GM21786 (cell line): ENCODE measurements around the gene FUT8.

ENCODE experiments used
- ATAC-seq: cut with Tn5 transposase; IDR thresholded peaks from one replicate; pipeline ENCODE4 v1.9.1; 2021; ENCODE audit not compliant: unreplicated experiment

Gene FUT8

DNA sequence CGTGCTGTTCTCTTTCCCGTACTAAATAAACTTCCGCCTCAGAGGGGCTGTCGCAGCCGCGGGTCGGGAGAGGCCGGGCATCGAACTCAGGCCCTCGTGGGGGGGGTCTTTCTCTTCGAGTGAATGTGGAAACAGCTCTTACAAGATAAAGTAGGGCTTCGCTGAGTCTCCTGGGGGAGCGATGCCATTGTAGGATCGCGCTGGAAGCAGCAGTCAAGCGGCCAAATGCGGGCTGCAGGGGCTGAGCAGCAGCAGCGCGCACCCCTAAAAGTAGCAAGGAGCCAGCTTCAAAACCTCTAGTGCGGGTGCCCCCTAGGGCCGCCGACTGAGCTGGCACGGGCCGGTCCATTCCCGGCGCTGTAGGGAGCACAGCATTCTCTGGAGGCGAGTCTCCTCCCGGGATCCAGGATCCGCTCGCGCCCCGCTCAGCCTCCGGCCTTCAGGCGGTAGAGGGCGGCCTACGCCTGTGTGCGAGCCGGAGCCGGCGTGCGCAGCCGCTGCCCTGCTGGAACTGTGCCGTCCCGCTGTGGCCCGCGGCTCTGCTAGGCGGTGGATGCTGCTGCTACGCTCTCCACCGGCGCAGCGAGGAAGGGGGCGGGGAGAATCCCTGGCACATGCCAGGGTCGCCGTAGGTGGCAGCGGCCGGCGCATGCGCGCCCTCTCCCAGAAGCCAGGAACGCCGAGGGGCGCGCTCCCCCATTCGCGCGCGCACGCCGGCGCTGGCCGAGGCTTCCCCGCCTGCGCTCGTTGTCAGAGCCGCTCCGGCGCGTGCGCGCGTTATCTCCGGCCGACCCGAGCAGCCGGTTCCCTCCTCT lies at the start of gene FUT8:
FUT8 (plus strand) TSS at position 699 of the 815 bp plus-strand sequence. CDS start 148,834 bp downstream, outside the sequence.
- ATAC-seq, result peak; percentile 68

DNA sequence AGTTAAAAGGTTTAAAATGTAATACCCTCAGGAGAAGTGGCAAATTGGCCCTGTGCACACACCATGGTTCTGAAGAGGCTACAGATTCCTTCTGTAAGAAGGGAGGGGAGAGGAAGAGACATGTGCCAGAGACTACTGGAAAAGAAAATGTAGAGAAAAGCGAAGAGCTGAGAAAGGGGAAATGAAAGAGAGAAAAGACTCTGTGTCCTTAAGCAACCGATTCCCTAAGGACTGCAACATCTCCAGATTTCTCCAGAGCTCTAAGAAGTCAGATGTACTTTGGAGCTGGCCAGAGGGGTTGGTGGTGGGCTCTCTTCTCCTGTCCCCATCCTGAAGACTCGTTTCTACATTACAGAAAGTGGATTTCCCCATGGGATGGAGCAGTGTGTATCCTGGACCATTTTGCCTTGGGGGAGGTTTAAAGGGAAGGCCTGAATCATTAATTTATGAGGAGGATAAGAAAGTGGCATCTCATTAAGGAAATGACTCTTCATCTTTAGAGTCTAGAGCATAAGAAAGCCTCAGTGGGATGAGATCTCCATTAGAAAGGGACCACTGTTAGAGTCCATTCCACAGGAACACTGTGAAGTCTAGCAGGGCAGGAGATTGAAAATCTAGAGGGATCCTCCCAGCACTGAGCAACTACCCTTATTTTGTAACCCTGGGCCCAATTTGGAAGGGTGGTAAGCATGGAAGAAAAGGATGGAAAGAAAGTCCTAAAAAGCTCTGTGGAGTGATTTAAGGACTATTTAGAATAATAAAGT lies 45.5 kb upstream of the FUT8 start:
- no peak for ATAC-seq

DNA sequence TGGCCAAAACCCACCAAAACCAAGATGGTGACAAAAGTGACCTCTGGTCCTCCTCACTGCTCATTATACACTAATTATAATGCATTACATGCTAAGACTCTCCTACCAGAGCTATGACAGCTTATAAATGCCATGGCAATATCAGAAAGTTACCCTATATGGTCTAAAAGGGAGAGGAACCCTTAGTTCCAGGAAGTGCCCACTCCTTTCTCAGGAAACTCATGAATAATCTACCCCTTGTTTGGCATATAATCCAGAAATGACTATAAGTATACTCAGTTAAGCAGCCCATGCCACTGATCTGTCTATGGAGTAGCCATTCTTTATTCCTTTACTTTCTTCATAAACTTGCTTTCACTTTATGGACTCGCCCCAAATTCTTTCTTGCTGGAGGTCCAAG lies 43.0 kb upstream of the FUT8 start:
- no peak for ATAC-seq

DNA sequence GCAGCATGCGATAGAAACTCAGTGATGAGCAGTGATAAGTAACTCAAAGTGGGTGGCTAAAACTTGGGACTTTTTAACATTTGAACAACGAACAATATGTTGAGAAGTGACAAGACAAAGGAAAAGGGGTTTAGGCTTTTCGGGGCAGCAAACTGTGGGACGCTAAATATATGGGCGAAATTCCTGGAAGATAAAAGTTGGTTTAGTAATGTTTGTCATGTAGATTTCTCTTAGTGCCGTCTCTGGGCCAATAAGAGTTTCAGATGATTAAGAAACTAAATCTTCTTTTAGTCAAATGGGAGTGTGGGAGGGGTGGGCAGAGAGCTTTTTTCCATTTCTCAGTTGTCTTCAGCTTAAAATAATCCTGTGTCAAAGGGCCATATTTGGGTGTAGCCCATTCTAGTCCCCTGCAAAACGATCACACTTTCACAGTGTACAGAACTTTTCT lies 41.7 kb upstream of the FUT8 start:
- ATAC-seq, result no peak

DNA sequence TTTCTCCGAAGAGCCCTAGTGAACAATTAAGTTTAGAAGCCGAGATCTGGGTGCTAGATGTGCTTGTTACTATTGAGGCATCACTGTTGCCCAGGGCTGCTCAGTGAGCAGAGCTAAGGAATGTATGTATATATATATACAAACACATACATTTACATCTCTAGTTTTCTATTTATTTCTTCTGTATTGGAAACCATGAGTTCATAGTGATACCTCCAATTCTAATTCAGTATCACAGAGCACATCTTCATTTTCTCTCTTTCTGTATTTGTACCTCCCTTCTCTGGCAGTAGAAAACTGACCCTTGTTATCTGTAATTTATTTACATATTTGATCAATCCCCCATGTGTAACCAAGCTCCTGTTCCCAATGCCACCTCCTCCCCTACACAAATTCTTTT lies 40.7 kb upstream of the FUT8 start:
- no peak for ATAC-seq

DNA sequence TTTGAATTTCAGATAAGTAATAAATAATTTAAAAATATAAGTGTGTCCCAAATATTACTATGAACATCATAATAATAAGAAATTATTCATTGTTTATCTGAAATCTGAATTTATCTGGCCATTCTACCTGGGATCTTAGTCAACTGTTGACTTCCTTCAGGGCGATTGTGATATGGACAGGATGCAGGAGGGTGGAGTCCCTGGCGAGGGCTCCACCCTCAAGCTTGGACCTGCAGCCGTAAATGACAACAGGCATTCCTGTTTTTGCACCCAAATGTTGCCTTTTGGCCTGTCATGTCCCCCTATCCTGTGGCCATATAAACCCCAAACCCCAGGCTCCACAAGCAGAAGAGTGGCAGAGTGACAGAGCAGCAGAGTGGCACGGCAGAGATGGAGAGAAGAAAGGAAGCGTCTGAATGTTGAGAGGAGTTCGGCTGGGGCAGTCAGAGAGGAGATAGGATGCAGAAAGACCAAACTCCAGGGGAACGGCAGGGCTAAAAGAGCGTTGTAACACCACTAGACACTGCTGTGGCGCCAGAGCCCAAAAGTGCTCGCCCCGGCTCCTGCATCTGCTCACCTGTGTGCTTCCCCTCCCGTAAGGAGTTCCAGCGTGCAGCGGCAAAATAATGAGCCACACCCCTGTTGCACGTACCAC lies 39.4 kb upstream of the FUT8 start:
- no peak for ATAC-seq

DNA sequence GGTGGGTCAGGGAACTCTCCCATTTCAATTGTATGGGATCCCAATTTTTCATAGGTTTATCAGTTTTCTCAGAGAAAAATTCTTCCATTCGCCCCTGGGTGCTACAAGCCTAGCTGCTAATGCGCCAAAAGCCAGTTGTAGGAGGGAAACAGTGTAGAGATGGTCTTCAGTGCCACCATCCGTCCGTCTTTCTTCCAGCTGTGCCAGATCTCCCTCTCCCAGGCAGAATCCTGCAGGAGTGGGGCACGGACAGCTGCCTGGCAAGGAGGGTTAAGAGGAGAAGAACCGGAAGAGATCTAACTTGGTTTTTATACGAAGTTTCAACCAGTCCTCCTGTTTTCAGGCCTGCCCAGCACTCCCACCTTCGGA lies 38.9 kb upstream of the FUT8 start:
- ATAC-seq, result no peak

DNA sequence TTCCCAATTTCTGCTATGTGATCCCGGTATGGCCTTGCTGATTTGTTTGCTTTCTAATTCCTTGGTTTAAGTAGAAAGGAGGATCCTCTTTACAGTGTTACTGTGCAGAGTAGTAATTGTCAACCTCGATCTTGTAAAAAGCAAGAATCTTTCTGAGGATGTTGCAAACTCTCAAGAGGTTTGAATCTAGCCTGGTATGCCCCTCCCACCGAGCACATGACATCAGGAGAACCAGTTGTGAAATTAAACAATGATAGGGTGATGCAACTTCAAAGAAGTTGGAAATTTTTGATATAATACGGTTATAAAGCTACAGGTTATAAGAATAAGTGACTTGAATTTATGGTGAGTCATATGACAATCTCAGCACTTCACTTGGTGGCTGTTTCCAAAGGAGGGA lies 35.0 kb upstream of the FUT8 start:
- no peak for ATAC-seq

DNA sequence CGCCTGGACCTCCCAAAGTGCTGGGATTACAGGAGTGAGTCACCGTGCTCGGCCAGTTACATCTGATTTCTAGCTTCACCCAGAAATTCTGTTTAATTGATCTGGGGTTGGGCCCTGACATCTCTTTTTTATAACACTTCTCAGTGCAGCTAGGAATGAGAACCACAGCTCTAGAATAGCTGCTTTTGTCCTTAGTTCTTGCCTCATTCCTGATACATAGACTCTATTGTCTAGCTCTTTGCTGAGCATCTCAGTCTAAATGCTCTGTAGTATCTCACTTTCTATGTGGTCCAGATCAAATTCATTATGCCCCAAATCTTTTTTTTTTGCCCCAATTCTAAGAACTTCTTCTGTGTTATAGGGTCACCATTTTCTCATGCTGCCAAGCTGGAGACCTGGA lies 29.9 kb upstream of the FUT8 start:
- no peak for ATAC-seq

DNA sequence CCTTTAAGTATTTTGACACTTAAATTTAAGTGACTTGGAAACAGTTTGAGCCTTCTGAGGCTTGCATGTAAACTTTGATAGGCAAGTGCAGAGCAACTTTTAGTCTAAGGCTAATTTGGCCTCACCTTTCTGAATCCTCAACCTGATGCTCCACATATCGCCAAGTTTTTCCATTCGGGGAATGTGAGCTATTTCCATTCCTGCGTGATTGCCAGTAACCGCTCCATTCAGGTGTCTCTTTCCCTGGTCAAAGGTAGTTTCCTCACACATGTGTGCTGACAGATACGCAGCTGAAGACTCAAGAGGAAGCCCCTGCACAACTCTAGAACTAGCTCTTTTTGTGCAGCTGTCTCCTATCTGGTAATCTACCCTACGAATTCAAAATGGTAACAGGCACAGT lies 25.4 kb upstream of the FUT8 start:
- no peak for ATAC-seq

DNA sequence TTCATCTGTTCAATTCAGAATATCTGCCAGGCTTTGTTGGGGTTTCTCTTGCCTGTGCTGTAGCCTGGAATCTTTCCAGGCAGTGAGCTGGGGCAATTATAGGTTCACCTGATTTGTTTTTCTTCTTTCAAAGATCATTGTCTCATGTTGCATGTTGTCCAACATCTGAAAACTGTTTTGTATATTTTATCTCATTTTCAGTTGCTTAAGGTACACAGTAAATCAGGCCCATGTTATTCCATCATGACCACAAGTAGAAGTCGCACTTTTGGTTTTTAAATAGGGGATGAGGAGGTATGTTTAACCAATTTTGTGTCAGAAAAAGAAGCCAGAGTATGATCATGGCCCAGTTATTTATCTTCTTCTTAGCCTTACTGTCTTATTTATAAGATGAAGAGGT lies 24.9 kb upstream of the FUT8 start:
- no peak for ATAC-seq

DNA sequence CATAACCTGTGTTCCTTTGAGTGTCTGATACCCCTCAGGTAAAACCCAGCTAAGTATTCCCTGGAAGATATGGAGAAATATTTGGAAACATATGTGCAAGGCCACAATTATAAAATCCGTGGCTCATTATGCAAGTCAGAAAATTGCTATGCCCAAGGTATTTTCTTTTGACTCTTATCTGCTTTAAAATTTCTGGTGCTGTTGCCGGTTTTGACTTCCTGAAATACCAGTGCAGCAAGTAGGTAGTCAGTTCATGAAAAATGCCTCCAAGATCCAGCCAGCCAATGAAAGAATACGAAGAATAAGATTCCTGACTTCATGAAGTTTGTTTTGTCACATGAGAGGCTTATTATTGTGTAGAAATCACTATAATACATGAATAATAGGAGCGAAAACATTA lies 20.2 kb upstream of the FUT8 start:
- no peak for ATAC-seq

DNA sequence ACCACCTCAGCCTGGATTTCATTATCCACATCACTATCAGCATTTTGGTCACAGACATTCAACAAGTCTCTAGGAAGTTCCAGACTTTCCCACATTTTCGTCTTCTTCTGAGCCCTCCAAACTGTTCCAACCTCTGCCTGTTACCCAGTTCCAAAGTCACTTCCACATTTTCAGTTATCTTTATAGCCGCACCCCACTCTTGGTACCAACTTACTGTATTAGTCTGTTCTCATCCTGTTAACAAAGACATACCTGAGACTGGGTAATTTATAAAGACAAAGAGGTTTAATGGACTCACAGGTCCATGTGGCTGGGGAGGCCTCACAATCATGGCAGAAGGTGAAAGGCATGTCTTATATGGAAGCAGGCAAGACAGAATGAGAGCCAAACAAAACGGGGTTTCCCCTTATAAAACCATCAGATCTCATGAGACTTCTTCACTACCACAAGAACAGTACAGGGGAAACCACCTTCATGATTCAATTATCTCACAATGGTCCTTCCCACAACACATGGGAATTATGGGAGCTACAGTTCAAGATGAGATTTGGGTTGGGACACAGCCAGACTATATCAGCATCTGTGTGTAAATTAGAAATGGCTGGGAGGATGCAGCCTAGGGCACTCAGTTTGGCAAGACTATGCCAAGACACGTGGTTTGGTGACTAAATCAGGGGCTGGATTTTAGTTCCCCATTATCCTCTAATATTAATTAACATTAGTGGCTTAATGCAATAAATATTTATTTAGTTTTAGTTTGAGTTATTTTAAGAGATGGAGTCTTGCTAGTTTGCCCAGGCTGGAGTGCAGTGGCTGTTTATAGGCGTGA lies 16.2 kb upstream of the FUT8 start:
- no peak for ATAC-seq

DNA sequence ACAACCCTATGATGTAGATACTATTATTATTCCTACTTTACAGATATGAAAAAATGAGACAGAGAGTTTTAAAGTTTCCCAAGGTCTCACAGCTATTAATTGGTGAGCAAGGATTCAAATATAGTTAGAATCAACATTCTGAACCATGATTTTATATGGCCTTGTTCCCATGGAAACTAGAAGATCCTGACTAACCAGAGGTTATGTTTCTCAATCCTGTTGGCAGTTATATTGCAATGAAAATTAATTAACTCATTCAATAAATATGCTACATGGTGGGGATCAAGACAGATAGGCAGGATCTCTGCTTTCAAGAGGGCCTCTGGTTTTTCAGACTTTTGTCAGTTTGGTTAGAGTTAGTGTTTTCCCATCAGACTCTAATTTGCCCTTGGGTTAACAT lies 9.3 kb upstream of the FUT8 start:
- ATAC-seq, result no peak

DNA sequence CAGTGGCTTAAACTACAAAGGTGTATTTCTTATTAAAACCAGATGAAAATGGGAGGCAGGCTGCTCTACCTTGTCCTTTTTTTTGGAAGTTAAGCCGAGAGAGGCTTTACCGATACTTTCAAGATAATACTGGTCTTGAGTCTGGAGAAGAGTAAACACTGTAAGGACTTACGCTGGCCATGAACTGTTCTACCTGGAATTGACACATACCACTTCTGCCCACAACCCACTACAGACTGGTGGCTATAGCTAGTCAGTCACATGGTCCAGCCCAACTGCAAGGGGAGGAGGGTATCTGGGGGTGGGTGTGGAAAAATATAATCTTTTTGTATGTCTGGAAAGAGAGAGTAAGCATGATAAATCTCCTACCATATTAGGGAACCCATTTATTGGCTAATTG lies 4.4 kb upstream of the FUT8 start:
- ATAC-seq, result no peak

DNA sequence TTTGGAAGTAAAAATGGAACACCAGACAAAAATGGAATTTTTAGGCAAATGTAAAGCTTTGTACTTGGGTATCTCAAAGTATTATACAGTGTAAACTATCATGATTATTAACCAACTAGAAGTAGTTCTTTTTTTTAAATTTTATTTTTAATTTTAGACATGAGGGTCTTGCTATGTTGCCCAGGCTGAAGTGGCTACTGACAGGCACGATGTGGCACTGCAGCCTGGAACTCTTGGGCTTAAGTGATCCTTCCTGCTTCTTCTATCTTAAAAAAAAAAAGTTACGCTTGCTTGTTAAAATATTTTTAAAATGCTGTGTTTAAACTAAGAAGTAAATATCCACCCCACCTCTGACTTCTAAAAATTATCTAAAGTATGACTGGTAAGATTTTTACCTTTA lies 1.9 kb upstream of the FUT8 start:
- no peak for ATAC-seq

DNA sequence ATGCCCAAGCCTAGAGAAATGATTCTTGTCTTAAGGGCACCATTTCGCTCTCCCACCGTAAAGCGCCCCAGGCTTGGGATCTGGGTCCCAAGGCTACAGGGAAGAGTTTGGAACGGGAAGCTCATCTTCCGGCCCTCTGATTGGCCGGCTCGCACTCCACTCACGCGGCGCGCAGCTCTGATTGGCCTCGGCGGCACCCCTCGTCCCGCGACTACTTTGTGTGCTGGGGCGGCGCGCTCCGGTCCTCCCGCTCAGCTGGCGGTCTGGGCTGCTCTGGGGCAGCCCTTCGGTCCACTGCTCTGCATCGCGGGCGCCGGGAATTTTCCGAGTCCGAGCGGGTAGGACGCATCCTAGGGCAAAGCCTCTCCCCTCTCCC lies 886 bp upstream of the FUT8 start:
- ATAC-seq, result peak; percentile 53

DNA sequence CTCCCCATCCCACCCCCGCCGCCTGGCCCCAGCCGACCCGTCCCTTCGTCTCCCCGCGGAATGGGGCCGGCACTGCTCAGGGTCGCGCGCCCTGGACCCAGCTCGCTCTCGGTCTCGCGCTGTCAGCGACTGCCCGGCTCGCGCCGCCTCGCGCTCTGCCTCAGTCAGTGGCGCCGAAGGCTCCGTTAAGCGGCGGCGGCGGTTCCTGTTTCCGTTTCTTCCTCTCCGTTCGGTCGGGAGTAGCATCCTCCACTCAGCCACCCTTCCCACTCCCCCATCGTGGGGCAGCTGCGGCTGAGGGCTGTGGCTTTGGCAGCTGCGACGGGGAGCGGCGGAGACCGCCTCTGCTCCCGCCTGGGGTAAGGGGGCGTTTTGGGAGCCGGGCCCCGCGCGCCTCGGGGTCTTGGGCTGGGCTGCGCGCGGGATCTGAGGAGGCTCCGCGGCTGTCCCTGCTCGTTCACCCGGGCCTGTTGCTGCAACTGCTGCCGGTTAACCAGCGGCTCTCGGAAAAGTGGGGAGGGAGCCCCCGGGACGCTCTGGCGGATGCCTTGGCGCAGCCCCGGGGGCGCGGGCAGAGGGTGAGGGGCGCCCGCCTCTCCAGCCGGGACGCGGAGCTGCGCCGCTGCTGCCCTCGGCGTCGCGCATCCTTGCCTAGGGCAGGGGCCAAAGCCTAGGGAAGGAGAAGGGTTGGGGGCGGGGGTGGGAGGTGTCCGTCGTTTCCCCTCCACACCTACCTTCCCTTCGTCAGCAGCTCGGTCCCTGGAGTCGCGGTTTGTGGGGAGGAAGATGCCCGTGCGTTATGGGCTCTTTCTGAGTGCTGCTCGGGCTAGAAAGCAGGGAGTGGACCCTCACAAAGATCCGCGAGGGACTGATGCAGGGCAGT lies 567 bp downstream of the FUT8 start:
- peak; percentile 40 for ATAC-seq

DNA sequence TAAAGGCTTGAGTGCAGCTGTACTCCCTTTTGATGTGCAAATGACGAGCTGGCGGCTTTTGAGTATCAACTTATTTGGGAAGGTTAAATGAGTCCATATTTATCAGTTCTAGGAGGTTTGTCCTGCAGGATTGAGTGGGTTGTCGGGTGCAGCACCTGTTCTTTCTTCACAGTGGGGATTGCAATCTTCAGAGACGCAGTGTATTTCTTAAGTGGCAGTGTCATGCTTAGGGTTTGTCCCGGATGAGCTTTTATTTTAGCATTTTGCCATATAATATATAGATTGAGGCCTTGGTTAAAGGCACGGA lies 1.2 kb downstream of the FUT8 start:
- no peak for ATAC-seq

DNA sequence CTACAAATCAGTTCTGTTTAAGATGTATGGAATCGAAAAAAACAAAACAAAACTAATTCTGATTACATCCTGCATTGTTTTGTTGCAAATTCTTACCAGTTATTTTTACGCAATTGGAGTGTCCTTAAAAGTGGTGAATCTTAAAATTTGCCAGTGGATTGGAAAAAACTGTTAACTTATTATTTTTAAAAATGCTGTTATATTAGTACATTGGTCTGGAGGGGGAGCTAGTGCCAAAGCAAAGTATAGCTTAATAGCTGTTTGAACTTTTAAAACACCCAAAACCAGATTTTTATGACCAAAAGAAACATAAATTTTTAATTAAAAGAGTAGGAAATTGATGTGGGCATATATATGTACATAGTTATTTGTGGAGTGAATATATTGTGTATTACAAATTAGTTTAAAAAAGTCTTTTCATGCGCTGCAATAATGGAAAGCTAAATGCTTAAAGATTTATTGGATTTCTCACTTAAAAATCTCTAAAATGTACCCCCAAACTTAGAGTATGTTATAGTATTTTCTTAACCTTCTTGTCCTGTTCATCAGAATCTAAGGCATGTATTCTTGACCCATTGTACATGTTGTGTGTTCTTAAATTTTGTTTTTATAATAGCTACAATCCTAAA lies 2.5 kb downstream of the FUT8 start:
- ATAC-seq, result no peak
